ENCODE measurements around the gene PPP1R2. TPM values are rescaled to one million over a fixed set of nuclear protein-coding genes. Genes with fewer than 3 reads are reported as not detected.

The PPP1R2 gene
- polyA plus RNA-seq, 1 donor from 2014 or later = 113 TPM

DNA sequence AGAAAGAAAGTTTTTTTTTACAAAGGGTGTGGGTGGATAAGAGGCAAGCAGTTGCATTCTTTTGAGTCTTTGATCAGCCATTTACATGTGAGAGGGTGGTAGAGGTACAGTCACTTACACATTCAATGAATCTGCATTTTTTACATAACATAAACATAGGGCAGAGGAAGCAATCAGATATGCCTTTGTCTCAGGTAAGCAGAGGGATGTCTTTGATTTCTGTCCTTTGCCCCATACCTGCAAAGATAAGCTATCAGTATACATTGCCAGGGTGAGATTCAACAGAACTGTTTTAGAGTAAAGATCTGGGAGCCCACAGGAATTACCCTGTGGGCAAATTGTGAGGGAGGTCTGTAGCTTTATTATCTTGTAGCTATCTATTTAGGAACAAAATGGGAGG lies 5.4 kb upstream of the PPP1R2 start:
- no peaks in the 10 kb centered on the region for H3F3A ChIP-seq (ENCODE audit: insufficient read depth, low read length, poor library complexity, severe bottlenecking)
- TF ChIP-seq POLR2AphosphoS5 (IDR thresholded peaks at IDR 0.05) (no peak), SMC3 (conservative IDR thresholded peaks at IDR 0.05; ENCODE audit: poor library complexity) (no peak)
- TF ChIP-seq, protein P1, sequence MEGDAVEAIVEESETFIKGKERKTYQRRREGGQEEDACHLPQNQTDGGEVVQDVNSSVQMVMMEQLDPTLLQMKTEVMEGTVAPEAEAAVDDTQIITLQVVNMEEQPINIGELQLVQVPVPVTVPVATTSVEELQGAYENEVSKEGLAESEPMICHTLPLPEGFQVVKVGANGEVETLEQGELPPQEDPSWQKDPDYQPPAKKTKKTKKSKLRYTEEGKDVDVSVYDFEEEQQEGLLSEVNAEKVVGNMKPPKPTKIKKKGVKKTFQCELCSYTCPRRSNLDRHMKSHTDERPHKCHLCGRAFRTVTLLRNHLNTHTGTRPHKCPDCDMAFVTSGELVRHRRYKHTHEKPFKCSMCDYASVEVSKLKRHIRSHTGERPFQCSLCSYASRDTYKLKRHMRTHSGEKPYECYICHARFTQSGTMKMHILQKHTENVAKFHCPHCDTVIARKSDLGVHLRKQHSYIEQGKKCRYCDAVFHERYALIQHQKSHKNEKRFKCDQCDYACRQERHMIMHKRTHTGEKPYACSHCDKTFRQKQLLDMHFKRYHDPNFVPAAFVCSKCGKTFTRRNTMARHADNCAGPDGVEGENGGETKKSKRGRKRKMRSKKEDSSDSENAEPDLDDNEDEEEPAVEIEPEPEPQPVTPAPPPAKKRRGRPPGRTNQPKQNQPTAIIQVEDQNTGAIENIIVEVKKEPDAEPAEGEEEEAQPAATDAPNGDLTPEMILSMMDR (IDR thresholded peaks at IDR 0.05; ENCODE audit: poor library complexity, severe bottlenecking) = no peak
- H3K27ac ChIP-seq (ENCODE audit: low read length) = no peak overlapping the region
- H3K4me2 ChIP-seq (ENCODE audit: low read length) = no peak overlapping the region
- H3K36me3 ChIP-seq (ENCODE audit: insufficient read depth, low read length) = no peaks in the 10 kb centered on the region
- no peak overlapping the region for H3K4me3 ChIP-seq (ENCODE audit: low read length)
- no peak overlapping the region for H2AFZ ChIP-seq (ENCODE audit: low read depth, low read length)
- no peak overlapping the region for H3K9ac ChIP-seq (ENCODE audit: low read length)
- no peaks in the 10 kb centered on the region for H3K79me2 ChIP-seq (replicated peaks; ENCODE audit: insufficient read depth, low read length)
- H4K20me1 ChIP-seq (ENCODE audit: insufficient read depth) = no peaks in the 10 kb centered on the region
- H3K27me3 ChIP-seq (ENCODE audit: insufficient read depth, low read depth, low read length) = no peaks in the 10 kb centered on the region
- no peaks in the 10 kb centered on the region for H3K9me2 ChIP-seq (ENCODE audit: insufficient read depth, low read length)
- H3K9me3 ChIP-seq (ENCODE audit: low read length) = no peaks in the 10 kb centered on the region

- H3K4me2 ChIP-seq (ENCODE audit: low read length) = no peak overlapping the region
- no peaks in the 10 kb centered on the region for H3K27me3 ChIP-seq (ENCODE audit: insufficient read depth, low read depth, low read length)
- H3K79me2 ChIP-seq (replicated peaks; ENCODE audit: insufficient read depth, low read length) = no peaks in the 10 kb centered on the region
- H3K9me3 ChIP-seq (ENCODE audit: low read length) = no peaks in the 10 kb centered on the region
- H3K9ac ChIP-seq (ENCODE audit: low read length) = no peak overlapping the region
- no peaks in the 10 kb centered on the region for H3F3A ChIP-seq (ENCODE audit: insufficient read depth, low read length, poor library complexity, severe bottlenecking)
- H2AFZ ChIP-seq (ENCODE audit: low read depth, low read length) = no peak overlapping the region
- H3K9me2 ChIP-seq (ENCODE audit: insufficient read depth, low read length) = no peaks in the 10 kb centered on the region
- no peak overlapping the region for H3K27ac ChIP-seq (ENCODE audit: low read length)
- no peak overlapping the region for H3K4me3 ChIP-seq (ENCODE audit: low read length)
- H4K20me1 ChIP-seq (ENCODE audit: insufficient read depth) = no peaks in the 10 kb centered on the region
- TF ChIP-seq, protein P2, sequence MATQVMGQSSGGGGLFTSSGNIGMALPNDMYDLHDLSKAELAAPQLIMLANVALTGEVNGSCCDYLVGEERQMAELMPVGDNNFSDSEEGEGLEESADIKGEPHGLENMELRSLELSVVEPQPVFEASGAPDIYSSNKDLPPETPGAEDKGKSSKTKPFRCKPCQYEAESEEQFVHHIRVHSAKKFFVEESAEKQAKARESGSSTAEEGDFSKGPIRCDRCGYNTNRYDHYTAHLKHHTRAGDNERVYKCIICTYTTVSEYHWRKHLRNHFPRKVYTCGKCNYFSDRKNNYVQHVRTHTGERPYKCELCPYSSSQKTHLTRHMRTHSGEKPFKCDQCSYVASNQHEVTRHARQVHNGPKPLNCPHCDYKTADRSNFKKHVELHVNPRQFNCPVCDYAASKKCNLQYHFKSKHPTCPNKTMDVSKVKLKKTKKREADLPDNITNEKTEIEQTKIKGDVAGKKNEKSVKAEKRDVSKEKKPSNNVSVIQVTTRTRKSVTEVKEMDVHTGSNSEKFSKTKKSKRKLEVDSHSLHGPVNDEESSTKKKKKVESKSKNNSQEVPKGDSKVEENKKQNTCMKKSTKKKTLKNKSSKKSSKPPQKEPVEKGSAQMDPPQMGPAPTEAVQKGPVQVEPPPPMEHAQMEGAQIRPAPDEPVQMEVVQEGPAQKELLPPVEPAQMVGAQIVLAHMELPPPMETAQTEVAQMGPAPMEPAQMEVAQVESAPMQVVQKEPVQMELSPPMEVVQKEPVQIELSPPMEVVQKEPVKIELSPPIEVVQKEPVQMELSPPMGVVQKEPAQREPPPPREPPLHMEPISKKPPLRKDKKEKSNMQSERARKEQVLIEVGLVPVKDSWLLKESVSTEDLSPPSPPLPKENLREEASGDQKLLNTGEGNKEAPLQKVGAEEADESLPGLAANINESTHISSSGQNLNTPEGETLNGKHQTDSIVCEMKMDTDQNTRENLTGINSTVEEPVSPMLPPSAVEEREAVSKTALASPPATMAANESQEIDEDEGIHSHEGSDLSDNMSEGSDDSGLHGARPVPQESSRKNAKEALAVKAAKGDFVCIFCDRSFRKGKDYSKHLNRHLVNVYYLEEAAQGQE (IDR thresholded peaks at IDR 0.05; ENCODE audit: borderline replicate concordance) = no peak
- no peak for TF ChIP-seq SMC3 (conservative IDR thresholded peaks at IDR 0.05; ENCODE audit: poor library complexity)
- TF ChIP-seq MXI1 (conservative IDR thresholded peaks at IDR 0.05; ENCODE audit: poor library complexity, severe bottlenecking) = no peak
- TF ChIP-seq POLR2AphosphoS5 (IDR thresholded peaks at IDR 0.05) = no peak
- TF ChIP-seq, protein P1 (IDR thresholded peaks at IDR 0.05; ENCODE audit: poor library complexity, severe bottlenecking) = no peak
- TF ChIP-seq EZH2 (IDR thresholded peaks at IDR 0.05; ENCODE audit: borderline replicate concordance, insufficient read depth, low read length, poor library complexity, severe bottlenecking) = no peak
- no peak for TF ChIP-seq RAD21 (conservative IDR thresholded peaks at IDR 0.05)
- TF ChIP-seq EP300 (conservative IDR thresholded peaks at IDR 0.05; ENCODE audit: poor library complexity, severe bottlenecking) = no peak
- no peak for TF ChIP-seq TAF1 (IDR thresholded peaks at IDR 0.05; ENCODE audit: low read depth)
- no peaks in the 10 kb centered on the region for H3K36me3 ChIP-seq (ENCODE audit: insufficient read depth, low read length)
These were observed 4.9 kb upstream of the PPP1R2 start for GRCh38 chr3:195548006-195548405.
